Measurements from ENCODE around the gene RPH3AL.

DNA sequence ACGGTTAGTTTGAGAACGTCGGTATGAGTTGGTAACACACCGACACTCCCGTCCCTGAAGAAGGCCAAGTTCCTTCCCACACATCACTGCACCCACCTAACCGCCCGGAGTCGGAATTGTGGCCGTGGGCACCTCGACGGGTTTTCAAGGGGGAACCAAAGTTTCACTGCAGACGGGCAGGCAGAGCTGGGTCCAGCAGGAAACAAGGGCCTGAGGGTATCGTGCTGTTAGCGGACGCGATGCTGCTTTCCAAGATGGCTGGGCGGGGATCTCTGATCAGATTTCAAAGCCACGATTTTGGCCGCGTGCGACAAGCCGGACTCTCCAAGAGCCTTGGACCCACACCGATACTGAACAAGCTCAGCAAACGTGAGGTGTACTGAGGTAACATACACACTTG, 88.8 kb downstream of the RPH3AL start:
- TF ChIP-seq, protein P1, sequence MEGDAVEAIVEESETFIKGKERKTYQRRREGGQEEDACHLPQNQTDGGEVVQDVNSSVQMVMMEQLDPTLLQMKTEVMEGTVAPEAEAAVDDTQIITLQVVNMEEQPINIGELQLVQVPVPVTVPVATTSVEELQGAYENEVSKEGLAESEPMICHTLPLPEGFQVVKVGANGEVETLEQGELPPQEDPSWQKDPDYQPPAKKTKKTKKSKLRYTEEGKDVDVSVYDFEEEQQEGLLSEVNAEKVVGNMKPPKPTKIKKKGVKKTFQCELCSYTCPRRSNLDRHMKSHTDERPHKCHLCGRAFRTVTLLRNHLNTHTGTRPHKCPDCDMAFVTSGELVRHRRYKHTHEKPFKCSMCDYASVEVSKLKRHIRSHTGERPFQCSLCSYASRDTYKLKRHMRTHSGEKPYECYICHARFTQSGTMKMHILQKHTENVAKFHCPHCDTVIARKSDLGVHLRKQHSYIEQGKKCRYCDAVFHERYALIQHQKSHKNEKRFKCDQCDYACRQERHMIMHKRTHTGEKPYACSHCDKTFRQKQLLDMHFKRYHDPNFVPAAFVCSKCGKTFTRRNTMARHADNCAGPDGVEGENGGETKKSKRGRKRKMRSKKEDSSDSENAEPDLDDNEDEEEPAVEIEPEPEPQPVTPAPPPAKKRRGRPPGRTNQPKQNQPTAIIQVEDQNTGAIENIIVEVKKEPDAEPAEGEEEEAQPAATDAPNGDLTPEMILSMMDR (IDR thresholded peaks at IDR 0.05) = no peak
- TF ChIP-seq POLR2AphosphoS5 (IDR thresholded peaks at IDR 0.05) (no peak), EP300 (IDR thresholded peaks at IDR 0.05; ENCODE audit: low read depth) (no peak), POLR2A (IDR thresholded peaks at IDR 0.05) (no peak)

Measured in transverse colon (tissue), 4 donors.